Measurements from ENCODE around the gene C16orf87.

- no peak for TF ChIP-seq POLR2AphosphoS5 (IDR thresholded peaks at IDR 0.05)
- no peak for TF ChIP-seq CTCF (IDR thresholded peaks at IDR 0.05)
These were observed 37.1 kb downstream of the C16orf87 start for GRCh38 chr16:46793841-46794240.
